NCI-H128 (cell line): Measurements from ENCODE around the gene FUT7.
"Not testable (repeated sequence)": the region's sequence is repeated elsewhere in the genome, so short reads cannot be mapped to it uniquely, and the experiment has no call there.

Experiments
- DNase-seq: peaks from one replicate; lab custom pipeline; 2025; ENCODE audit not compliant: unreplicated experiment; lab: John Stamatoyannopoulos, UW

The FUT7 gene

GRCh38 chr9:137066096-137066861 is 34.4 kb upstream of the FUT7 start:
- no peak for DNase-seq

GRCh38 chr9:137065336-137065967 is 33.6 kb upstream of the FUT7 start:
- DNase-seq, result no peak

- no peak for DNase-seq
Measured at GRCh38 chr9:137064880-137065164, 32.9 kb upstream of the FUT7 start.

GRCh38 chr9:137064027-137064879 is 32.4 kb upstream of the FUT7 start:
- DNase-seq, result no peak

GRCh38 chr9:137063311-137064026 is 31.6 kb upstream of the FUT7 start:
- no peak for DNase-seq

GRCh38 chr9:137062798-137063197 is 30.9 kb upstream of the FUT7 start:
- not testable (repeated sequence) for DNase-seq

GRCh38 chr9:137062384-137062783 is 30.5 kb upstream of the FUT7 start:
- DNase-seq, result no peak

GRCh38 chr9:137058521-137059234 is 26.8 kb upstream of the FUT7 start:
- no peak for DNase-seq

- DNase-seq, result peak; percentile 14
Measured at GRCh38 chr9:137057545-137057944, 25.7 kb upstream of the FUT7 start.

- DNase-seq, result no peak
Measured at GRCh38 chr9:137056739-137057415, 25.0 kb upstream of the FUT7 start.

- no peak for DNase-seq
Measured at GRCh38 chr9:137055385-137056364, 23.8 kb upstream of the FUT7 start.

GRCh38 chr9:137054932-137055384 is 23.1 kb upstream of the FUT7 start:
- no peak for DNase-seq

- DNase-seq, result peak; percentile 50
Measured at GRCh38 chr9:137053944-137054931, 22.4 kb upstream of the FUT7 start, which contains the start of gene ENTPD2. Gene ENTPD2 (minus strand): TSS chr9:137054061. CDS start chr9:137053997, 64 bp downstream.

- no peak for DNase-seq
Measured at GRCh38 chr9:137052998-137053943, 21.4 kb upstream of the FUT7 start.

GRCh38 chr9:137052293-137052692 is 20.4 kb upstream of the FUT7 start:
- DNase-seq, result no peak

GRCh38 chr9:137051145-137051724 is 19.3 kb upstream of the FUT7 start:
- DNase-seq, result no peak
